WTC11 (cell line): ENCODE results near the gene FAM161A. TPM values are rescaled to one million over a fixed set of nuclear protein-coding genes. Genes with fewer than 3 reads are reported as not detected.

Experiments
- CREM ChIP-seq: sonication (generic); formaldehyde crosslinking; IDR thresholded peaks from 2 replicates; pipeline ENCODE4 v1.8.1; 2022; ENCODE audit warnings: mild to moderate bottlenecking, missing genetic modification reagents, moderate library complexity
- EMX1 ChIP-seq: fragments of 250-450 bp; sonication (Bioruptor Pico); IDR thresholded peaks from 2 replicates; pipeline ENCODE4 v1.8.0; 2021; ENCODE audit warnings: mild to moderate bottlenecking
- ESRRA ChIP-seq: sonication (generic); formaldehyde crosslinking; IDR thresholded peaks from 2 replicates; pipeline ENCODE4 v1.8.1; 2022; ENCODE audit warnings: mild to moderate bottlenecking, missing genetic modification reagents, borderline replicate concordance
- HMGA2 ChIP-seq: fragments of 250-450 bp; sonication (Bioruptor Pico); IDR thresholded peaks from 2 replicates; pipeline ENCODE4 v1.4.0; 2021; ENCODE audit warnings: mild to moderate bottlenecking, moderate library complexity
- JUN ChIP-seq: sonication (generic); formaldehyde crosslinking; IDR thresholded peaks from 2 replicates; pipeline ENCODE4 v1.8.0; 2023; ENCODE audit warnings: mild to moderate bottlenecking, missing genetic modification reagents
- KAT7 ChIP-seq: sonication (generic); formaldehyde crosslinking; IDR thresholded peaks from 2 replicates; pipeline ENCODE4 v1.8.1; 2023; ENCODE audit warnings: missing genetic modification reagents, mild to moderate bottlenecking, borderline replicate concordance
- MYBL2 ChIP-seq: sonication (generic); formaldehyde crosslinking; IDR thresholded peaks from 2 replicates; pipeline ENCODE4 v1.8.1; 2023; ENCODE audit warnings: mild to moderate bottlenecking, moderate library complexity, missing genetic modification reagents
- NFYB ChIP-seq: sonication (generic); formaldehyde crosslinking; conservative IDR thresholded peaks from 2 replicates; pipeline ENCODE4 v1.8.0; 2022; ENCODE audit warnings: low read depth, missing genetic modification reagents
- PRRX2 ChIP-seq: fragments of 250-450 bp; sonication (Bioruptor Pico); IDR thresholded peaks from 2 replicates; pipeline ENCODE4 v1.8.0; 2021; ENCODE audit warnings: mild to moderate bottlenecking
- RELA ChIP-seq: sonication (generic); formaldehyde crosslinking; IDR thresholded peaks from 2 replicates; pipeline ENCODE4 v1.8.1; 2022; ENCODE audit warnings: missing genetic modification reagents, mild to moderate bottlenecking, borderline replicate concordance
- SMAD4 ChIP-seq: sonication (generic); formaldehyde crosslinking; IDR thresholded peaks from 2 replicates; pipeline ENCODE4 v1.8.0; 2022; ENCODE audit warnings: mild to moderate bottlenecking, missing genetic modification reagents
- TEAD4 ChIP-seq: sonication (generic); formaldehyde crosslinking; IDR thresholded peaks from 2 replicates; pipeline ENCODE4 v1.8.0; 2022; ENCODE audit warnings: mild to moderate bottlenecking, missing genetic modification reagents
- ZNF121 ChIP-seq: sonication (generic); formaldehyde crosslinking; IDR thresholded peaks from 2 replicates; pipeline ENCODE4 v1.8.0; 2023; ENCODE audit warnings: missing genetic modification reagents
- total RNA-seq: library from RNA; stranded (reverse); gene quantifications from 3 replicates; pipeline ENCODE4 v1.2.3, GENCODE V29; 2021
- TF ChIP-seq, protein P1 (sequence below): fragments of 250-450 bp; sonication (Bioruptor Pico); conservative IDR thresholded peaks from 2 replicates; pipeline ENCODE4 v1.9.0; 2021; ENCODE audit warnings: mild to moderate bottlenecking
- TF ChIP-seq, protein P2 (sequence below): sonication (generic); formaldehyde crosslinking; IDR thresholded peaks from 2 replicates; pipeline ENCODE4 v1.8.0; 2023; ENCODE audit warnings: missing genetic modification reagents, mild to moderate bottlenecking, borderline replicate concordance
- TF ChIP-seq, protein P3 (sequence below): sonication (generic); formaldehyde crosslinking; IDR thresholded peaks from 2 replicates; pipeline ENCODE4 v1.8.1; 2023; ENCODE audit warnings: mild to moderate bottlenecking, missing genetic modification reagents
- TF ChIP-seq, protein P4 (sequence below): fragments of 250-450 bp; sonication (Bioruptor Pico); IDR thresholded peaks from 2 replicates; pipeline ENCODE4 v1.9.0; 2021; ENCODE audit warnings: mild to moderate bottlenecking, borderline replicate concordance
- TF ChIP-seq, protein P5 (sequence below): sonication (generic); formaldehyde crosslinking; IDR thresholded peaks from 2 replicates; pipeline ENCODE4 v1.8.1; 2023; ENCODE audit warnings: mild to moderate bottlenecking, missing genetic modification reagents
- TF ChIP-seq, protein P6 (sequence below): sonication (generic); formaldehyde crosslinking; conservative IDR thresholded peaks from 2 replicates; pipeline ENCODE4 v1.8.1; 2023; ENCODE audit warnings: mild to moderate bottlenecking, low read depth, missing genetic modification reagents, moderate library complexity

The FAM161A gene
- total RNA-seq, 1 experiment from 2014 or later = 12.4 TPM

DNA sequence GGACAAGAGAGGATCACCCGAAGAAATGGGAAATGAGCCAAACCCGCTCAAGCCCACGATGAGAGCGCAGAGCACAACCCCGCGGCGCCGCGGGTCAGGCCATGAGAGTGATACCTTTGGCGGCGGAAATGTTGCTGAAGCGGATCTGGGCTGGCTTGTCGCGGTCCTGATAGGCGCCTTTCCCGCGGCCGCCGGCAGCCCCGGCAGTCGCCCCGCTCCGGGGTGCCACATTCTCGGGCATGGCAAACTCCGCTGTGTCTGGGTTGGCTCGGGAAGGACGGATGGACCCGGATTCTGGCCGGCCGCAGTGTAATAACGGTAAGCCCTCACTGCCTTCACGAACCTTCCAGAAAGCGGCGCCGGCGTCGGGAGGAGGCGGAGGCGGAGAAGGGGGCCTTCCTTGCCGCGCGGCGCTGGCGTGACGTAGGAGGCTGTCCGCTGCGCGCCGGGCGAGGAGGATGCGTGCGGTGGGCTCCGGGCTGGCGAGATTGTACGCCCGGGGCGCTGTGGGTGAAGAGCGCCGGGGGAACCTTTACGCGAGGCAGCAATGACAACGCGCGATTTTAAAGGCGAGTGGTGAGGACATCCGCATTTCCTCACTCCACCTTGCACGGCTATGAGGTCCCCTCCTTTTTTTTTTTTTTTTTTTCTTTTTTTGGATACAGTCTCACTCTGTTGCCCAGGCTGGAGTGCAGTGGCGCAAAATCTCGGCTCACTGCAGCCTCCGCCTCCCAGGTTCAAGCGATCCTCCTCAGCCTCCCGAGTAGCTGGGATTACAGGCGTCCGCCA, 34.6 kb upstream of the FAM161A start, which contains the start of gene CCT4 (continued):
- TF ChIP-seq, protein P1, sequence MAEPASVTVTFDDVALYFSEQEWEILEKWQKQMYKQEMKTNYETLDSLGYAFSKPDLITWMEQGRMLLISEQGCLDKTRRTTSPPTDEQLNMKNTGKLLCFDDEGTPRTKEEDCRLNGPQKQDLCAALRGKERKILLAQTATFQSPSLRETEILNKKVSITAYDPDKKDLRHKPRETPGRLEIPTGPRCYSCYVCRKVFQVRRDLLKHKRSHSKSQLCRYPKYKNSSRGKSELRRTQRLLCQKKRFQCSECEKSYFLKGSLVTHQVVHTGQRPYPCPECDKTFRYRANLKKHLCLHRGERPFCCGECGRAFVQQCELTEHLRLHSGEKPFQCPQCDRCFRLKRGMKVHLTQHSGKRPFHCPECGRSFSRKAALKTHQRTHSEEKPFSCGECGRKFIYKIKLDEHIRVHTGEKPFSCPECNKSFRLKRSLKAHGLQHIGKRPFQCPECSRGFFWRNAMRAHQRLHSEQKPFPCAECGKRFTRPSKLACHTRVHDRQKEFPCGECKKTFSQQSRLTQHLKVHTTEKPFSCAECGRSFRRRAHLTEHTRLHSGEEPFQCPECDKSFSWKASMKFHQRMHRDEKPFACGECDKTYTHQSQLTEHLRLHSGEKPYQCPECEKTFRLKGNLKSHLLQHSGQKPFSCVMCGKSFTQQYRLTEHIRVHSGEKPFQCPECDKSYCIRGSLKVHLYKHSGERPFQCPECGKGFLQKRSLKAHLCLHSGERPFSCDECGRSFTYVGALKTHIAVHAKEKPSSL (CRISPR knock-in tag) = no peak
- TF ChIP-seq KAT7 (CRISPR knock-in tag) (no peak), SMAD4 (CRISPR knock-in tag) (no peak), TEAD4 (no peak), JUN (peak; percentile 22; the same call in 1 of the 2 replicates), ESRRA (peak; percentile 66; the same call in 1 of the 2 replicates), NFYB (CRISPR knock-in tag) (no peak), RELA (no peak; the same call in 1 of the 2 replicates), MYBL2 (CRISPR knock-in tag) (peak; percentile 76; the same call in 1 of the 2 replicates), EMX1 (CRISPR knock-in tag) (no peak), HMGA2 (CRISPR knock-in tag) (no peak), CREM (CRISPR knock-in tag) (peak; percentile 99), PRRX2 (CRISPR knock-in tag) (no peak), ZNF121 (CRISPR knock-in tag) (peak; percentile 46; the same call in 1 of the 2 replicates)
- TF ChIP-seq, protein P2, sequence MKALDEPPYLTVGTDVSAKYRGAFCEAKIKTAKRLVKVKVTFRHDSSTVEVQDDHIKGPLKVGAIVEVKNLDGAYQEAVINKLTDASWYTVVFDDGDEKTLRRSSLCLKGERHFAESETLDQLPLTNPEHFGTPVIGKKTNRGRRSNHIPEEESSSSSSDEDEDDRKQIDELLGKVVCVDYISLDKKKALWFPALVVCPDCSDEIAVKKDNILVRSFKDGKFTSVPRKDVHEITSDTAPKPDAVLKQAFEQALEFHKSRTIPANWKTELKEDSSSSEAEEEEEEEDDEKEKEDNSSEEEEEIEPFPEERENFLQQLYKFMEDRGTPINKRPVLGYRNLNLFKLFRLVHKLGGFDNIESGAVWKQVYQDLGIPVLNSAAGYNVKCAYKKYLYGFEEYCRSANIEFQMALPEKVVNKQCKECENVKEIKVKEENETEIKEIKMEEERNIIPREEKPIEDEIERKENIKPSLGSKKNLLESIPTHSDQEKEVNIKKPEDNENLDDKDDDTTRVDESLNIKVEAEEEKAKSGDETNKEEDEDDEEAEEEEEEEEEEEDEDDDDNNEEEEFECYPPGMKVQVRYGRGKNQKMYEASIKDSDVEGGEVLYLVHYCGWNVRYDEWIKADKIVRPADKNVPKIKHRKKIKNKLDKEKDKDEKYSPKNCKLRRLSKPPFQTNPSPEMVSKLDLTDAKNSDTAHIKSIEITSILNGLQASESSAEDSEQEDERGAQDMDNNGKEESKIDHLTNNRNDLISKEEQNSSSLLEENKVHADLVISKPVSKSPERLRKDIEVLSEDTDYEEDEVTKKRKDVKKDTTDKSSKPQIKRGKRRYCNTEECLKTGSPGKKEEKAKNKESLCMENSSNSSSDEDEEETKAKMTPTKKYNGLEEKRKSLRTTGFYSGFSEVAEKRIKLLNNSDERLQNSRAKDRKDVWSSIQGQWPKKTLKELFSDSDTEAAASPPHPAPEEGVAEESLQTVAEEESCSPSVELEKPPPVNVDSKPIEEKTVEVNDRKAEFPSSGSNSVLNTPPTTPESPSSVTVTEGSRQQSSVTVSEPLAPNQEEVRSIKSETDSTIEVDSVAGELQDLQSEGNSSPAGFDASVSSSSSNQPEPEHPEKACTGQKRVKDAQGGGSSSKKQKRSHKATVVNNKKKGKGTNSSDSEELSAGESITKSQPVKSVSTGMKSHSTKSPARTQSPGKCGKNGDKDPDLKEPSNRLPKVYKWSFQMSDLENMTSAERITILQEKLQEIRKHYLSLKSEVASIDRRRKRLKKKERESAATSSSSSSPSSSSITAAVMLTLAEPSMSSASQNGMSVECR = peak; percentile 50; the same call in 1 of the 2 replicates
- TF ChIP-seq, protein P3, sequence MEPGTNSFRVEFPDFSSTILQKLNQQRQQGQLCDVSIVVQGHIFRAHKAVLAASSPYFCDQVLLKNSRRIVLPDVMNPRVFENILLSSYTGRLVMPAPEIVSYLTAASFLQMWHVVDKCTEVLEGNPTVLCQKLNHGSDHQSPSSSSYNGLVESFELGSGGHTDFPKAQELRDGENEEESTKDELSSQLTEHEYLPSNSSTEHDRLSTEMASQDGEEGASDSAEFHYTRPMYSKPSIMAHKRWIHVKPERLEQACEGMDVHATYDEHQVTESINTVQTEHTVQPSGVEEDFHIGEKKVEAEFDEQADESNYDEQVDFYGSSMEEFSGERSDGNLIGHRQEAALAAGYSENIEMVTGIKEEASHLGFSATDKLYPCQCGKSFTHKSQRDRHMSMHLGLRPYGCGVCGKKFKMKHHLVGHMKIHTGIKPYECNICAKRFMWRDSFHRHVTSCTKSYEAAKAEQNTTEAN (CRISPR knock-in tag) = no peak; the same call in 1 of the 2 replicates
- TF ChIP-seq, protein P4, sequence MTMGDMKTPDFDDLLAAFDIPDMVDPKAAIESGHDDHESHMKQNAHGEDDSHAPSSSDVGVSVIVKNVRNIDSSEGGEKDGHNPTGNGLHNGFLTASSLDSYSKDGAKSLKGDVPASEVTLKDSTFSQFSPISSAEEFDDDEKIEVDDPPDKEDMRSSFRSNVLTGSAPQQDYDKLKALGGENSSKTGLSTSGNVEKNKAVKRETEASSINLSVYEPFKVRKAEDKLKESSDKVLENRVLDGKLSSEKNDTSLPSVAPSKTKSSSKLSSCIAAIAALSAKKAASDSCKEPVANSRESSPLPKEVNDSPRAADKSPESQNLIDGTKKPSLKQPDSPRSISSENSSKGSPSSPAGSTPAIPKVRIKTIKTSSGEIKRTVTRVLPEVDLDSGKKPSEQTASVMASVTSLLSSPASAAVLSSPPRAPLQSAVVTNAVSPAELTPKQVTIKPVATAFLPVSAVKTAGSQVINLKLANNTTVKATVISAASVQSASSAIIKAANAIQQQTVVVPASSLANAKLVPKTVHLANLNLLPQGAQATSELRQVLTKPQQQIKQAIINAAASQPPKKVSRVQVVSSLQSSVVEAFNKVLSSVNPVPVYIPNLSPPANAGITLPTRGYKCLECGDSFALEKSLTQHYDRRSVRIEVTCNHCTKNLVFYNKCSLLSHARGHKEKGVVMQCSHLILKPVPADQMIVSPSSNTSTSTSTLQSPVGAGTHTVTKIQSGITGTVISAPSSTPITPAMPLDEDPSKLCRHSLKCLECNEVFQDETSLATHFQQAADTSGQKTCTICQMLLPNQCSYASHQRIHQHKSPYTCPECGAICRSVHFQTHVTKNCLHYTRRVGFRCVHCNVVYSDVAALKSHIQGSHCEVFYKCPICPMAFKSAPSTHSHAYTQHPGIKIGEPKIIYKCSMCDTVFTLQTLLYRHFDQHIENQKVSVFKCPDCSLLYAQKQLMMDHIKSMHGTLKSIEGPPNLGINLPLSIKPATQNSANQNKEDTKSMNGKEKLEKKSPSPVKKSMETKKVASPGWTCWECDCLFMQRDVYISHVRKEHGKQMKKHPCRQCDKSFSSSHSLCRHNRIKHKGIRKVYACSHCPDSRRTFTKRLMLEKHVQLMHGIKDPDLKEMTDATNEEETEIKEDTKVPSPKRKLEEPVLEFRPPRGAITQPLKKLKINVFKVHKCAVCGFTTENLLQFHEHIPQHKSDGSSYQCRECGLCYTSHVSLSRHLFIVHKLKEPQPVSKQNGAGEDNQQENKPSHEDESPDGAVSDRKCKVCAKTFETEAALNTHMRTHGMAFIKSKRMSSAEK = no peak
- TF ChIP-seq, protein P5, sequence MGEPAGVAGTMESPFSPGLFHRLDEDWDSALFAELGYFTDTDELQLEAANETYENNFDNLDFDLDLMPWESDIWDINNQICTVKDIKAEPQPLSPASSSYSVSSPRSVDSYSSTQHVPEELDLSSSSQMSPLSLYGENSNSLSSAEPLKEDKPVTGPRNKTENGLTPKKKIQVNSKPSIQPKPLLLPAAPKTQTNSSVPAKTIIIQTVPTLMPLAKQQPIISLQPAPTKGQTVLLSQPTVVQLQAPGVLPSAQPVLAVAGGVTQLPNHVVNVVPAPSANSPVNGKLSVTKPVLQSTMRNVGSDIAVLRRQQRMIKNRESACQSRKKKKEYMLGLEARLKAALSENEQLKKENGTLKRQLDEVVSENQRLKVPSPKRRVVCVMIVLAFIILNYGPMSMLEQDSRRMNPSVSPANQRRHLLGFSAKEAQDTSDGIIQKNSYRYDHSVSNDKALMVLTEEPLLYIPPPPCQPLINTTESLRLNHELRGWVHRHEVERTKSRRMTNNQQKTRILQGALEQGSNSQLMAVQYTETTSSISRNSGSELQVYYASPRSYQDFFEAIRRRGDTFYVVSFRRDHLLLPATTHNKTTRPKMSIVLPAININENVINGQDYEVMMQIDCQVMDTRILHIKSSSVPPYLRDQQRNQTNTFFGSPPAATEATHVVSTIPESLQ (CRISPR knock-in tag) = no peak
- TF ChIP-seq, protein P6, sequence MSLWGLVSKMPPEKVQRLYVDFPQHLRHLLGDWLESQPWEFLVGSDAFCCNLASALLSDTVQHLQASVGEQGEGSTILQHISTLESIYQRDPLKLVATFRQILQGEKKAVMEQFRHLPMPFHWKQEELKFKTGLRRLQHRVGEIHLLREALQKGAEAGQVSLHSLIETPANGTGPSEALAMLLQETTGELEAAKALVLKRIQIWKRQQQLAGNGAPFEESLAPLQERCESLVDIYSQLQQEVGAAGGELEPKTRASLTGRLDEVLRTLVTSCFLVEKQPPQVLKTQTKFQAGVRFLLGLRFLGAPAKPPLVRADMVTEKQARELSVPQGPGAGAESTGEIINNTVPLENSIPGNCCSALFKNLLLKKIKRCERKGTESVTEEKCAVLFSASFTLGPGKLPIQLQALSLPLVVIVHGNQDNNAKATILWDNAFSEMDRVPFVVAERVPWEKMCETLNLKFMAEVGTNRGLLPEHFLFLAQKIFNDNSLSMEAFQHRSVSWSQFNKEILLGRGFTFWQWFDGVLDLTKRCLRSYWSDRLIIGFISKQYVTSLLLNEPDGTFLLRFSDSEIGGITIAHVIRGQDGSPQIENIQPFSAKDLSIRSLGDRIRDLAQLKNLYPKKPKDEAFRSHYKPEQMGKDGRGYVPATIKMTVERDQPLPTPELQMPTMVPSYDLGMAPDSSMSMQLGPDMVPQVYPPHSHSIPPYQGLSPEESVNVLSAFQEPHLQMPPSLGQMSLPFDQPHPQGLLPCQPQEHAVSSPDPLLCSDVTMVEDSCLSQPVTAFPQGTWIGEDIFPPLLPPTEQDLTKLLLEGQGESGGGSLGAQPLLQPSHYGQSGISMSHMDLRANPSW (CRISPR knock-in tag) = no peak
